Sigmoid colon (tissue), 7 donors: ENCODE measurements around the gene NOX1. TPM values are rescaled to one million over a fixed set of nuclear protein-coding genes. Genes with fewer than 3 reads are reported as not detected.

Experiments
- DNase-seq: peaks from one replicate; pipeline ENCODE4 v3.0.0-alpha.2; 2019
- H3K27ac ChIP-seq, 4 donors: fragments of 200-600 bp; sonication (generic); one replicate each; pipeline ENCODE4 v1.5.1; 2016 to 2019; ENCODE audit warnings: mild to moderate bottlenecking in 1 of 4
- H3K27me3 ChIP-seq, 3 donors: fragments of 200-600 bp; sonication (generic); one replicate each; pipeline ENCODE4 v1.5.1; 2019; ENCODE audit warnings: mild to moderate bottlenecking in 1 of 3
- H3K36me3 ChIP-seq, 4 donors: fragments of 200-600 bp; sonication (generic); one replicate each; pipeline ENCODE4 v1.5.1; 2016 to 2019
- H3K4me1 ChIP-seq, 4 donors: fragments of 200-600 bp; sonication (generic); one replicate each; pipeline ENCODE4 v1.5.1; 2017 to 2019
- H3K4me3 ChIP-seq, 4 donors: fragments of 200-600 bp; sonication (generic); one replicate each; pipeline ENCODE4 v1.5.1; 2017 to 2019; ENCODE audit warnings: mild to moderate bottlenecking in 2 of 4, moderate library complexity in 1 of 4
- H3K9me3 ChIP-seq, 4 donors: fragments of 200-600 bp in 3 of 4; sonication (generic) in 3 of 4; one replicate each; pipeline versions ENCODE4 v1.5.1 to v1.6.1; 2013 to 2019
- CTCF ChIP-seq, 4 experiments: fragments of 450-650 bp in 3 of 4; fragments of 200-600 bp in 1 of 4; IDR thresholded peaks; one replicate each; pipeline ENCODE4 v1.5.1; 2016 to 2019; ENCODE audit warnings: antibody characterized with exemption in 4 of 4, mild to moderate bottlenecking in 3 of 4, moderate library complexity in 2 of 4
- EP300 ChIP-seq, 4 donors: sonication (generic); formaldehyde crosslinking; IDR thresholded peaks; one replicate each; pipeline ENCODE4 v1.6.1; 2017; ENCODE audit warnings: antibody characterized with exemption in 4 of 4
- POLR2A ChIP-seq, 2 donors: fragments of 450-650 bp; IDR thresholded peaks; one replicate each; pipeline ENCODE4 v1.6.1; 2016; ENCODE audit warnings: antibody characterized with exemption in 2 of 2, mild to moderate bottlenecking in 2 of 2, moderate library complexity in 2 of 2
- POLR2AphosphoS5 ChIP-seq, 4 donors: sonication (generic); formaldehyde crosslinking; IDR thresholded peaks; one replicate each; pipeline ENCODE4 v1.6.1; 2017; ENCODE audit warnings: antibody characterized with exemption in 4 of 4
- WGBS, 2 donors: extraction: QIAGEN DNeasy Blood & Tissue Kit; methylation state at CpG; one replicate each; pipeline ENCODE4 v1.1.7; 2013; 5-methylcytosine and 5-hydroxymethylcytosine counted together
- intact Hi-C: fragments of 100-400 bp; cut with DNase I; formaldehyde crosslinking; loops from one replicate; pipeline ENCODE4 v1.15.1; 2023
- polyA plus RNA-seq, 3 donors: library from polyadenylated mRNA; stranded (reverse); fragments of 200-250 nt; gene quantifications; one replicate each; pipeline ENCODE4 v1.2.3, GENCODE V29; 2013
- total RNA-seq, 4 donors: library from RNA; depleted of rRNA; stranded (reverse); fragments of >200 nt; gene quantifications; one replicate each; pipeline ENCODE4 v1.1.0, GENCODE V29; 2016
- donor health status: healthy with polysubstance abuse.
- donor health status: Bipolar disorder and iron deficiency.
- donor health status: healthy.

NOX1 gene
- total and polyA plus RNA-seq, 7 donors, result 0.33 to 54.8 (median 6.6) TPM; not detected in 2

GRCh38 chrX:100830143-100830542, 44.0 kb downstream of the NOX1 start:
- intact Hi-C loops, result no loop called here
- no peak overlapping the region for H3K27ac ChIP-seq
- peaks cover 0 to 45% (median 0%) of the 10 kb centered on the region in 4 donors for H3K36me3 ChIP-seq
- no peak overlapping the region for H3K4me3 ChIP-seq
- TF ChIP-seq CTCF (IDR thresholded peaks at IDR 0.05) (no peak), EP300 (IDR thresholded peaks at IDR 0.05) (no peak), POLR2A (IDR thresholded peaks at IDR 0.05) (no peak), POLR2AphosphoS5 (IDR thresholded peaks at IDR 0.05) (no peak)
- H3K4me1 ChIP-seq, result no peaks in the 10 kb centered on the region
- H3K9me3 ChIP-seq, result no peaks in the 10 kb centered on the region
- WGBS, 2 donors, result 82 to 89% methylated on average over 5 of the region's 5 CpGs
- DNase-seq, result no peak
- H3K27me3 ChIP-seq, result no peaks in the 10 kb centered on the region

GRCh38 chrX:100829730-100830129, 44.4 kb downstream of the NOX1 start:
- no peaks in the 10 kb centered on the region for H3K9me3 ChIP-seq
- TF ChIP-seq POLR2A (IDR thresholded peaks at IDR 0.05) (no peak), EP300 (IDR thresholded peaks at IDR 0.05) (no peak), CTCF (IDR thresholded peaks at IDR 0.05) (no peak), POLR2AphosphoS5 (IDR thresholded peaks at IDR 0.05) (no peak)
- H3K36me3 ChIP-seq, result peaks cover 0 to 49% (median 0%) of the 10 kb centered on the region in 4 donors
- no peak for DNase-seq
- no peaks in the 10 kb centered on the region for H3K27me3 ChIP-seq
- WGBS, 2 donors, result 69 to 84% methylated on average over 2 of the region's 2 CpGs
- H3K4me1 ChIP-seq, result no peaks in the 10 kb centered on the region
- no peak overlapping the region for H3K4me3 ChIP-seq
- intact Hi-C loops, result no loop called here
- H3K27ac ChIP-seq, result no peak overlapping the region

- WGBS, 2 donors, result 0% methylated on average over 49 of the region's 49 CpGs
- peak within 1 kb of the TSS; percentile 39 to 61 (median 57) for H3K4me3 ChIP-seq
- TF ChIP-seq POLR2AphosphoS5 (IDR thresholded peaks at IDR 0.05), result peak in 3 of 4 donors; percentile 26 to 51 (median 35)
- TF ChIP-seq CTCF (IDR thresholded peaks at IDR 0.05), result peak in 2 of 4 experiments; percentile 9 to 25
- no peak for TF ChIP-seq POLR2A (IDR thresholded peaks at IDR 0.05)
- no peak for TF ChIP-seq EP300 (IDR thresholded peaks at IDR 0.05)
- peak within 1 kb of the TSS; percentile 54 to 67 (median 64) for H3K27ac ChIP-seq
- peaks cover 0 to 6% (median 0%) of the 10 kb centered on the region in 4 donors for H3K4me1 ChIP-seq
- intact Hi-C loops, result no loop called here
- H3K9me3 ChIP-seq, result no peaks in the 10 kb centered on the region
- DNase-seq, result peak; percentile 88
- H3K36me3 ChIP-seq, result peaks cover 0 to 20% (median 0%) of the 10 kb centered on the region in 4 donors
- no peaks in the 10 kb centered on the region for H3K27me3 ChIP-seq
These were observed 54.1 kb downstream of the NOX1 start, which contains the start of gene CSTF2 for GRCh38 chrX:100819837-100820666. Gene CSTF2 (plus strand): TSS chrX:100820391. CDS start chrX:100820417, 26 bp downstream.

GRCh38 chrX:100819534-100819836, 54.7 kb downstream of the NOX1 start:
- H3K27me3 ChIP-seq, result no peaks in the 10 kb centered on the region
- intact Hi-C loops, result no loop called here
- peaks cover 0 to 6% (median 0%) of the 10 kb centered on the region in 4 donors for H3K4me1 ChIP-seq
- DNase-seq, result no peak
- peak overlapping the region; percentile 39 to 61 (median 57) for H3K4me3 ChIP-seq
- 8 to 10% methylated on average over 15 of the region's 15 CpGs for WGBS, 2 donors
- H3K36me3 ChIP-seq, result peaks cover 0 to 14% (median 0%) of the 10 kb centered on the region in 4 donors
- H3K9me3 ChIP-seq, result no peaks in the 10 kb centered on the region
- peak overlapping the region; percentile 54 to 67 (median 64) for H3K27ac ChIP-seq
- TF ChIP-seq POLR2A (IDR thresholded peaks at IDR 0.05) (no peak), CTCF (IDR thresholded peaks at IDR 0.05) (no peak), EP300 (IDR thresholded peaks at IDR 0.05) (no peak), POLR2AphosphoS5 (IDR thresholded peaks at IDR 0.05) (no peak)
